ENCODE results near the gene DOCK1. TPM values are rescaled to one million over a fixed set of nuclear protein-coding genes. Genes with fewer than 3 reads are reported as not detected.

DOCK1 gene
- total RNA-seq, 2 donors from 2014 or later, result 72.4 to 89.3 TPM

- H3K27me3 Mint-ChIP-seq (ENCODE audit: insufficient read depth), result peaks cover 39% of the 10 kb centered on the region
- H3K9ac ChIP-seq (ENCODE audit: extremely low read depth, low read length, poor library complexity, severe bottlenecking), result no peak overlapping the region
These were observed 289.4 kb downstream of the DOCK1 start for GRCh38 chr10:127194599-127194998.

GRCh38 chr10:127195041-127195506 lies 289.8 kb downstream of the DOCK1 start:
- TF ChIP-seq CTCF (conservative IDR thresholded peaks at IDR 0.05), result no peak
- DNase-seq, result peak; percentile 79
- H3K4me1 Mint-ChIP-seq, result peaks cover 8% of the 10 kb centered on the region
- H3K36me3 Mint-ChIP-seq (ENCODE audit: low read depth), result no peaks in the 10 kb centered on the region
- Histone ChIP-seq H3K9me3 (ENCODE audit: control insufficient read depth, low read length) (no peaks in the 10 kb centered on the region), H3K4me3 (ENCODE audit: low read length) (peak overlapping the region; percentile 61), H3K4me1 (ENCODE audit: control insufficient read depth, insufficient read depth, low read length) (peaks cover 6% of the 10 kb centered on the region), H3K9ac (ENCODE audit: extremely low read depth, low read length, poor library complexity, severe bottlenecking) (no peak overlapping the region), H3K27me3 (ENCODE audit: control insufficient read depth, insufficient read depth, low read length, poor library complexity, severe bottlenecking) (peaks cover 42% of the 10 kb centered on the region), H3K36me3 (ENCODE audit: control insufficient read depth, insufficient read depth, low read length) (no peaks in the 10 kb centered on the region), H3K27ac (ENCODE audit: low read depth, low read length) (no peak overlapping the region)
- no peak overlapping the region for H3K27ac Mint-ChIP-seq
- no peaks in the 10 kb centered on the region for H3K9me3 Mint-ChIP-seq
- peaks cover 39% of the 10 kb centered on the region for H3K27me3 Mint-ChIP-seq (ENCODE audit: insufficient read depth)
- H3K4me3 Mint-ChIP-seq, result peak overlapping the region; percentile 61
- 4% methylated on average over 12 to 28 of the region's 28 CpGs for WGBS, 2 experiments (ENCODE audit: insufficient coverage in 1 of 2, insufficient read length in 1 of 2)

More at GRCh38 chr10:127194599-127194998, 289.4 kb downstream of the DOCK1 start:
- H3K4me3 ChIP-seq (ENCODE audit: low read length), result no peak overlapping the region
- Mint-ChIP-seq H3K36me3 (ENCODE audit: low read depth) (no peaks in the 10 kb centered on the region), H3K4me1 (peaks cover 8% of the 10 kb centered on the region), H3K9me3 (no peaks in the 10 kb centered on the region), H3K4me3 (peak overlapping the region; percentile 61), H3K27ac (no peak overlapping the region)
- H3K27me3 ChIP-seq (ENCODE audit: control insufficient read depth, insufficient read depth, low read length, poor library complexity, severe bottlenecking), result peaks cover 42% of the 10 kb centered on the region
- no peak overlapping the region for H3K27ac ChIP-seq (ENCODE audit: low read depth, low read length)
- no peaks in the 10 kb centered on the region for H3K36me3 ChIP-seq (ENCODE audit: control insufficient read depth, insufficient read depth, low read length)
- peaks cover 6% of the 10 kb centered on the region for H3K4me1 ChIP-seq (ENCODE audit: control insufficient read depth, insufficient read depth, low read length)
- TF ChIP-seq CTCF (conservative IDR thresholded peaks at IDR 0.05), result no peak
- no peaks in the 10 kb centered on the region for H3K9me3 ChIP-seq (ENCODE audit: control insufficient read depth, low read length)
- 58 to 68% methylated on average over 6 to 16 of the region's 16 CpGs for WGBS, 2 experiments (ENCODE audit: insufficient coverage in 1 of 2, insufficient read length in 1 of 2)
- DNase-seq, result no peak

GRCh38 chr10:127195571-127196281 lies 290.5 kb downstream of the DOCK1 start:
- peak; percentile 77 for DNase-seq

More at GRCh38 chr10:127195571-127196281, 290.5 kb downstream of the DOCK1 start:
- TF ChIP-seq CTCF (conservative IDR thresholded peaks at IDR 0.05), result no peak
- Histone ChIP-seq H3K27ac (ENCODE audit: low read depth, low read length) (no peak overlapping the region), H3K4me1 (ENCODE audit: control insufficient read depth, insufficient read depth, low read length) (peaks cover 6% of the 10 kb centered on the region), H3K4me3 (ENCODE audit: low read length) (peak overlapping the region; percentile 61), H3K9me3 (ENCODE audit: control insufficient read depth, low read length) (no peaks in the 10 kb centered on the region), H3K36me3 (ENCODE audit: control insufficient read depth, insufficient read depth, low read length) (no peaks in the 10 kb centered on the region), H3K27me3 (ENCODE audit: control insufficient read depth, insufficient read depth, low read length, poor library complexity, severe bottlenecking) (peaks cover 42% of the 10 kb centered on the region), H3K9ac (ENCODE audit: extremely low read depth, low read length, poor library complexity, severe bottlenecking) (peak overlapping the region; percentile 35)
- Mint-ChIP-seq H3K36me3 (ENCODE audit: low read depth) (peaks cover 1% of the 10 kb centered on the region), H3K9me3 (no peaks in the 10 kb centered on the region), H3K27ac (no peak overlapping the region), H3K4me3 (peak overlapping the region; percentile 61), H3K27me3 (ENCODE audit: insufficient read depth) (peaks cover 39% of the 10 kb centered on the region), H3K4me1 (peaks cover 8% of the 10 kb centered on the region)
- 0 to 1% methylated on average over 19 to 91 of the region's 91 CpGs for WGBS, 2 experiments (ENCODE audit: insufficient coverage in 1 of 2, insufficient read length in 1 of 2)

All from endodermal cell (in vitro differentiated cells).